Measurements from ENCODE around the gene CTNNBIP1.

- TF ChIP-seq TCF4 (CRISPR knock-in tag; IDR thresholded peaks at IDR 0.05; ENCODE audit: borderline replicate concordance) (no peak), PATZ1 (CRISPR knock-in tag; IDR thresholded peaks at IDR 0.05; ENCODE audit: borderline replicate concordance) (no peak), ZFP30 (CRISPR knock-in tag; IDR thresholded peaks at IDR 0.05) (no peak), ZFP3 (CRISPR knock-in tag; IDR thresholded peaks at IDR 0.05) (no peak), CREB5 (CRISPR knock-in tag; IDR thresholded peaks at IDR 0.05; ENCODE audit: low read depth) (no peak), SNAI2 (CRISPR knock-in tag; IDR thresholded peaks at IDR 0.05) (no peak)
Measured at GRCh38 chr1:9910423-9911178, 532 bp upstream of the CTNNBIP1 start.
